NCI-H2227 treated with DMSO at 0.1 percent for 48 hours (cell line): ENCODE measurements around the gene LYZL4.

Experiments used
- DNase-seq: peaks from one replicate; lab custom pipeline; 2025; lab: John Stamatoyannopoulos, UW

LYZL4 gene

GRCh38 chr3:42371776-42372175 lies 38.6 kb downstream of the LYZL4 start:
- DNase-seq = no peak

DNA sequence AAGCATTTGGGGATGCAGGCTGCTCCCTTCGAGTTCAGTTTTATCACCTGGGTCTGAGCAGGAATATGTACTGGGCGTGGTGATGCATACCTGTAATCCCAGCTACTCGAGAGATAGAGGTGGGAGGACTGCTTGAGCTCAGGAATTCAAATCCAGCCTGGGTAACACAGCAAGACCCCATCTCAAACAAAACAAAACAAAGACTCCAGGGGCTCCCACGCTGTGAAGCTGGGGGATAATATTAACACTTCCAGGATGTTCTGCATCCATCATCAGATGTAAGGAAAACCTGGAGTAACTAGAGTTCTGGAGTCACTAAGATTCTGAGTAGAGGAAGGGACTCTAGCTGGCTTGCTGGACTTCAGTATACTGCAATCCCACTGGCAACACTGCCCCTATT lies 40.6 kb downstream of the LYZL4 start:
- DNase-seq = no peak

DNA sequence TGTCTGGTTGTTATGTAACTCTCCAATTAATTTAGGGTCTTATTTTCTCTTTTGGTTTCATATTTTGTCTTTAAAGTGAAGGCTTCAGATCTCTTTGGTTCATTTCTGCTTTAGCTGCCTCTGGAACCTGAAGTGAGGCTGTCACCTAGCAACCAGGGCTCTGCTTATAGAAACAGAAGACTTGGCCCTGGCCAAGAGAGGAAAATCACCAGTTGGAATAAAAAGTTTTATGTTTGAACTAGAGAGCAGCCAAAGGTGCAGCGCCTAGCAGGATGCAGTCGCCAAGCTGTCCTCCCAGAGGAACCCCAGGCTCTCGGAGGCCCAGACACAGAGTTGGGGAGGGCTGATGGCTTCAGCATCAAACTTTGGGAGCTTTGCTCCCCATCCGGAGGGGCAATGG lies 41.1 kb downstream of the LYZL4 start:
- DNase-seq = peak; percentile 49

DNA sequence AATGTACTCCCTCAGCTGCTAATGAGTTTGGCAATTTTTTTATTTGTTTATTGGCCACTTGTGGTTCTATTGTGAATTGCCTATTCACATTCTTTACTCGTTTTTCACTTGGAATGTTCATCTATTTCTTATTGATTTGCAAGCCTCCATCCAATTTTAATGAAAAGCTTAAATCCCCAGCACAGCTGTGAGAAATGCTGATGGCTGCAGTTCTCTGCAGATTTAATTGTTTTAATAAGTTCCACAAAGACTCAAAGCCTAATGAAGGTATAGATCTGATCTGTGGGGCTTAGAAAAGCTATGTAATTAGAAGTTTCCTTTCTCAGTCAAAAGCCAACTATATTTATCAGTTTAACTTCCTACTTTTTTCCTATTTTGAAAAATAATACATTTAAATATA lies 41.5 kb downstream of the LYZL4 start:
- DNase-seq = no peak

DNA sequence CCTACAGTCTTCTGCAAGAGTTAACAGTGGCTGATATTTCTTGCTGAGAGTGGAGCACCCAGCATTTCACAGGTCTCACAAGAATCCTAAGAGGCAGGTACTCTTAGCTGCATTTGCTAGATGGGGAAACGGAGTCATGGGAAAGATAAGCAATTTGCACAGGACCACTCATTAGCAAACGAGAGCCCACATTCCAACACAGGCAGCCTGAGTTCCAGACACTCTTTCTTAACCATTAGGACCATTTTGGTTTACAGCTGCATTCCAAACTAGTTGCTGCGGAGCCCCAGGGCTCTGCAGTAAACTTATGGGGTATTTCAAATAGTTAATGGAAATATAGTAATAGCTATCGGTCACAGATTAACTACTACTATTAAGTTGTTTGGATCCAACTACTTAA lies 42.5 kb downstream of the LYZL4 start:
- DNase-seq = no peak

DNA sequence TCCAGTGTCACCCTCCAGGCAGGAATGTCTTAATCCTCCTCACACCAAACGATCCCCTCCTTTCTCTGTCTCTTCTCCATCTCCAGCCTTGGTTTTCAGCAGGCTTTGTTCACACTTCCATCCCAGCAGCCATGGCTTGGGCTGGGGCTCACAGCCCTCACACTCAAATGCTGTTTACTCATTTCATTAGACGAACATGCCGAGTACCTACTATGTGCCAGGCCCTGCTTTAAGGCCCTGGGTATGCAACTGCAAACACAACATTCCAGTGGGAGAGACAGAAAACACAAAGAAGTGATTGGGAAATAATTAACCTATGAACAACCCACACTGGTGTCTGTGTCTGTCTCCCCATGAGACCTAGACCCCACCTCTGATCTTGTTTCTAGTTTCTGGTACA lies 43.9 kb downstream of the LYZL4 start:
- DNase-seq = no peak

DNA sequence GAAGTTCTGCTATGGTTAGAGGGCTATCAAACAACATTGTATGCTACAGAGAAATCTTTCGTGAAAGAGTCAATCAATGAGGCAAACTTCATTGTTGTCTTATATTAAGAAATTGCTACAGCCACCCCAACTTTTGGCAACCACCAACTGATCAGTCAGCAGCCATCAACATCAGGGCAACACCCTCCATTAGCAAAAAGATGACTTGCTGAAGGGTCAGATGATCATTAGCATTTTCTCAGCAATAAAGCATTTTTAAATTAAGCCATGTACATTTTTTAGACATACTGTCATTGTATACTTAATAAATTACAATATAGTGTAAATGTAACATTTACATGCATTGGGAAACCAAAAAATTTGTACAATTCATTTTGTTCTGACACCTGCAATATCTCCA lies 53.1 kb downstream of the LYZL4 start:
- no peak for DNase-seq

GRCh38 chr3:42355612-42356011 lies 54.8 kb downstream of the LYZL4 start:
- no peak for DNase-seq

GRCh38 chr3:42353631-42354030 lies 56.8 kb downstream of the LYZL4 start:
- no peak for DNase-seq

DNA sequence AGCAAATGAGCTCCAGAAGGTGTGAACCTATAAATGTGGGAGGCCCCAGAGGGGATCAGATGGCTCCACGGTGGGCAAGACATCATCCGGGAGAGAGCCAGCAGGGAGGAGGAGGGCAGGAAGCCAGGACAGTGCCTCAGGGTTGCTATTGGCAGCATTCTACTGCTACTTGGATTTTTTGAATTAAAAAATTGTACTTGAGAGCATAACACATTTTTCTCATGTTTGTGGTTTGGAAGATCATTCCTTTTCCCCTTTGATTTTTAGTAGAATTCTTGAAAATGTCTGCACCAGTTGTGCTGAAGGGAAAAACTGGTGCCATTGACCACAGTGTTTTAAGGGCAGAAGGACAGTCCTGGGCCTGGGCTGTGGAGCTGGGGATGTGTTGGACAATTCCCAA lies 59.2 kb downstream of the LYZL4 start:
- no peak for DNase-seq

- DNase-seq = no peak
Measured at GRCh38 chr3:42349765-42350594, 60.4 kb downstream of the LYZL4 start.

GRCh38 chr3:42347928-42348327 lies 62.5 kb downstream of the LYZL4 start:
- no peak for DNase-seq
